NT2/D1 (cell line): Measurements from ENCODE around the gene MFAP3L.

ENCODE experiments used
- SUZ12 ChIP-seq: IDR thresholded peaks from 2 replicates; pipeline ENCODE4 v1.6.1; 2011; ENCODE audit not compliant: insufficient read length, insufficient read depth; ENCODE audit errors: extremely low read depth
- ZNF274 ChIP-seq: IDR thresholded peaks from 2 replicates; pipeline ENCODE4 v1.6.1; 2011; ENCODE audit warnings: mild to moderate bottlenecking, low read depth, low read length

DNA sequence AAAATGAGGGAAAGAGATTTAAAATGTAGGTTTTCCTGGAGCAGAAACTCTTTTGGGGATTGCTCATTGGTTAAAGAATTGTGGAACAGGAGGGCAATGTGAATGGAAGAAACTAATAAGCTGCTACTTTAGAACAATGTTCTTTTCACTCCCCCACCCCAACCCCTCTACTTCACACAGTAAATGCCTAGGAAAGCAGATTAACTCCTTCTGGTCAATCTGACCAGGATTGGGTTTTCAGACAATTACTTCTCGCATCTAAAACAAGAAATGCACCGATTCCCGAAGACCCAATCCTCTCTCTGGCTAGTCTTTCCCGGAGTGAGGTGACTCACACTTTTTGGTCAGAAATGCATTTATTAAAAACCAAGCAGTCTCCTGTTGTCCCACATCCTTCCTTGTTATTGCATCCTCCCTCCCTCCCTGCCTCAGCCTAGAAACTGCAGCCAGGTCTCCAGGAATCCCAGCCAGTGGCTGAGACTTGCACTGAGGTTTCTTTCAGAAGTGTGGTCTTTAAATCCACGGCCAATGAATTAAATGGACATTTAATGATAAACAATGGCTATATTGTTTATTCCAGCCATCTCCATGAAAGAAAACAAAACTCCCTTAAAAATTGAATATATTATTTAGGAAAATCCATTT lies 21.4 kb downstream of the MFAP3L start:
- TF ChIP-seq ZNF274, result no peak
- no peak for TF ChIP-seq SUZ12
